OCI-LY7 (cell line): Measurements from ENCODE around the gene IVD.

ENCODE experiments used
- EZH2phosphoT487 ChIP-seq: fragments of 200-600 bp; sonication (generic); IDR thresholded peaks from 2 replicates; pipeline ENCODE4 v1.6.1; 2018; ENCODE audit warnings: low read depth, borderline replicate concordance, mild to moderate bottlenecking, mixed run types, antibody characterized with exemption, low read length, moderate library complexity, mixed read lengths
- TF ChIP-seq, protein P1 (sequence below): fragments of 200-600 bp; sonication (generic); conservative IDR thresholded peaks from 2 replicates; pipeline ENCODE4 v1.5.1; 2014; ENCODE audit warnings: mild to moderate bottlenecking, antibody characterized with exemption, low read length, moderate library complexity, mixed read lengths

DNA sequence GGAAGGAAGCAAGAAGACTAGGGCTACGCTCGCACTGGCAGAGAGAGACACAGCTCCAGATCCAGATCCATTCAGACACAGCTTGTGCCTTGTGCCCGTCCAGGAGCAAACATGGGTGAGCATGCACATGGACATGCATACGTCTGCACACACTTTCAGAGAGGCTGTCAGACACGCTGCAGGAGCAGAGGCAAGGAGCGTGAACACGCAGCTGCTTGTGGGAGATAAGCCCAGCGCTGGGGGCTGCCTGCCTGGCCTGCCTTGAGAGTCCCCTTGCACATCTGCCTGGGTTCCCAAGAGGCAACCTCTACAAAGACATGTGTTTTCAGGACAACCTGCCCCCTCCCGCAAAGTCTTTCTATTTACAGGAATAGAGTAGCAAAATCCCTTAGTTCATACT lies 21.6 kb downstream of the IVD start:
- TF ChIP-seq, protein P1, sequence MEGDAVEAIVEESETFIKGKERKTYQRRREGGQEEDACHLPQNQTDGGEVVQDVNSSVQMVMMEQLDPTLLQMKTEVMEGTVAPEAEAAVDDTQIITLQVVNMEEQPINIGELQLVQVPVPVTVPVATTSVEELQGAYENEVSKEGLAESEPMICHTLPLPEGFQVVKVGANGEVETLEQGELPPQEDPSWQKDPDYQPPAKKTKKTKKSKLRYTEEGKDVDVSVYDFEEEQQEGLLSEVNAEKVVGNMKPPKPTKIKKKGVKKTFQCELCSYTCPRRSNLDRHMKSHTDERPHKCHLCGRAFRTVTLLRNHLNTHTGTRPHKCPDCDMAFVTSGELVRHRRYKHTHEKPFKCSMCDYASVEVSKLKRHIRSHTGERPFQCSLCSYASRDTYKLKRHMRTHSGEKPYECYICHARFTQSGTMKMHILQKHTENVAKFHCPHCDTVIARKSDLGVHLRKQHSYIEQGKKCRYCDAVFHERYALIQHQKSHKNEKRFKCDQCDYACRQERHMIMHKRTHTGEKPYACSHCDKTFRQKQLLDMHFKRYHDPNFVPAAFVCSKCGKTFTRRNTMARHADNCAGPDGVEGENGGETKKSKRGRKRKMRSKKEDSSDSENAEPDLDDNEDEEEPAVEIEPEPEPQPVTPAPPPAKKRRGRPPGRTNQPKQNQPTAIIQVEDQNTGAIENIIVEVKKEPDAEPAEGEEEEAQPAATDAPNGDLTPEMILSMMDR, result no peak
- no peak for TF ChIP-seq EZH2phosphoT487
